Neural progenitor cell (in vitro differentiated cells): ENCODE measurements around the gene INO80. TPM values are rescaled to one million over a fixed set of nuclear protein-coding genes. Genes with fewer than 3 reads are reported as not detected.

Experiments used
- DNase-seq: peaks from one replicate; pipeline ENCODE4 v3.0.0-alpha.2; 2016; ENCODE audit warnings: low spot score
- H2AFZ ChIP-seq: fragments of 200-600 bp; sonication (generic); replicated peaks from 2 replicates; pipeline ENCODE4 v1.6.1; 2016; ENCODE audit warnings: antibody characterized with exemption
- H3F3A ChIP-seq: fragments of 200-600 bp; sonication (generic); 2 replicates; pipeline ENCODE4 v1.6.1; 2016; ENCODE audit warnings: antibody characterized with exemption, low read depth
- H3K27ac ChIP-seq: fragments of 200-600 bp; sonication (generic); 2 replicates; pipeline ENCODE4 v1.5.1; 2016; ENCODE audit warnings: mild to moderate bottlenecking
- H3K27me3 ChIP-seq: fragments of 200-600 bp; sonication (generic); 2 replicates; pipeline ENCODE4 v1.6.1; 2016; ENCODE audit warnings: mild to moderate bottlenecking, moderate library complexity
- H3K36me3 ChIP-seq: fragments of 200-600 bp; sonication (generic); 2 replicates; pipeline ENCODE4 v1.5.1; 2016
- H3K4me1 ChIP-seq: fragments of 200-600 bp; sonication (generic); 2 replicates; pipeline ENCODE4 v1.6.1; 2016; ENCODE audit warnings: mixed run types
- H3K4me2 ChIP-seq: fragments of 200-600 bp; sonication (generic); 2 replicates; pipeline ENCODE4 v1.6.1; 2016
- H3K4me3 ChIP-seq: fragments of 200-600 bp; sonication (generic); 2 replicates; pipeline ENCODE4 v1.5.1; 2016
- H3K79me2 ChIP-seq: fragments of 200-600 bp; sonication (generic); 2 replicates; pipeline ENCODE4 v1.6.1; 2016; ENCODE audit warnings: low read depth
- H3K9ac ChIP-seq: fragments of 200-600 bp; sonication (generic); 2 replicates; pipeline ENCODE4 v1.6.1; 2016
- H3K9me3 ChIP-seq: fragments of 200-600 bp; sonication (generic); 2 replicates; pipeline ENCODE4 v1.5.1; 2016; ENCODE audit warnings: low read depth
- H4K20me1 ChIP-seq: fragments of 200-600 bp; sonication (generic); 2 replicates; pipeline ENCODE4 v1.6.1; 2016; ENCODE audit warnings: low read depth
- H3K27ac Mint-ChIP-seq: 3 replicates; pipeline ENCODE4 v1.8.0; 2021; ENCODE audit warnings: mixed read lengths
- H3K27me3 Mint-ChIP-seq: 2 replicates; pipeline ENCODE4 v1.8.0; 2022; ENCODE audit warnings: low read depth, mild to moderate bottlenecking, inconsistent platforms, moderate library complexity, mixed read lengths; ENCODE audit not compliant: insufficient read depth
- H3K36me3 Mint-ChIP-seq: 3 replicates; pipeline ENCODE4 v1.8.0; 2021; ENCODE audit warnings: mixed read lengths
- H3K4me1 Mint-ChIP-seq: 3 replicates; pipeline ENCODE4 v1.8.0; 2021; ENCODE audit warnings: mixed read lengths
- H3K4me3 Mint-ChIP-seq: 3 replicates; pipeline ENCODE4 v1.8.0; 2021; ENCODE audit warnings: mild to moderate bottlenecking, moderate library complexity, mixed read lengths
- H3K9me3 Mint-ChIP-seq: 3 replicates; pipeline ENCODE4 v1.8.0; 2020; ENCODE audit warnings: mixed read lengths
- CTCF ChIP-seq: fragments of 200-600 bp; sonication (generic); IDR thresholded peaks from 2 replicates; pipeline ENCODE4 v1.5.1; 2017; ENCODE audit warnings: antibody characterized with exemption, mild to moderate bottlenecking
- EZH2 ChIP-seq: fragments of 200-600 bp; sonication (generic); IDR thresholded peaks from 2 replicates; pipeline ENCODE4 v1.6.1; 2017; ENCODE audit warnings: antibody characterized with exemption, mild to moderate bottlenecking, moderate library complexity
- EZH2phosphoT487 ChIP-seq: fragments of 200-600 bp; sonication (generic); IDR thresholded peaks from 2 replicates; pipeline ENCODE4 v1.6.1; 2017; ENCODE audit warnings: antibody characterized with exemption
- total RNA-seq: library from RNA; depleted of rRNA; stranded (reverse); fragments of >200 nt; gene quantifications from 2 replicates; pipeline ENCODE4 v1.2.3, GENCODE V29; 2015; ENCODE audit warnings: low replicate concordance

INO80 gene
- total RNA-seq, 1 donor from 2014 or later, result 25.4 TPM

GRCh38 chr15:40978562-40978961 is 137.5 kb downstream of the INO80 start:
- Histone ChIP-seq H3F3A (no peaks in the 10 kb centered on the region), H3K4me3 (no peak overlapping the region), H3K4me2 (no peak overlapping the region), H2AFZ (no peak overlapping the region), H3K9me3 (no peaks in the 10 kb centered on the region), H3K4me1 (no peaks in the 10 kb centered on the region), H4K20me1 (no peaks in the 10 kb centered on the region), H3K27ac (no peak overlapping the region), H3K79me2 (no peaks in the 10 kb centered on the region), H3K36me3 (no peaks in the 10 kb centered on the region), H3K9ac (no peak overlapping the region), H3K27me3 (no peaks in the 10 kb centered on the region)
- Mint-ChIP-seq H3K4me3 (no peak overlapping the region), H3K36me3 (peaks cover 17% of the 10 kb centered on the region), H3K9me3 (no peaks in the 10 kb centered on the region), H3K4me1 (no peaks in the 10 kb centered on the region), H3K27ac (peak overlapping the region; percentile 54), H3K27me3 (peaks cover 4% of the 10 kb centered on the region)
- DNase-seq, result no peak
- TF ChIP-seq EZH2 (no peak), EZH2phosphoT487 (no peak), CTCF (no peak)

GRCh38 chr15:40978141-40978540 is 137.9 kb downstream of the INO80 start:
- Mint-ChIP-seq H3K27ac (no peak overlapping the region), H3K4me1 (no peaks in the 10 kb centered on the region), H3K9me3 (no peaks in the 10 kb centered on the region), H3K4me3 (no peak overlapping the region), H3K27me3 (peaks cover 4% of the 10 kb centered on the region), H3K36me3 (peaks cover 14% of the 10 kb centered on the region)
- Histone ChIP-seq H3K4me2 (no peak overlapping the region), H3K27ac (no peak overlapping the region), H3K9me3 (no peaks in the 10 kb centered on the region), H3K79me2 (no peaks in the 10 kb centered on the region), H3K27me3 (no peaks in the 10 kb centered on the region), H3K9ac (no peak overlapping the region), H4K20me1 (no peaks in the 10 kb centered on the region), H3K4me3 (no peak overlapping the region), H3F3A (no peaks in the 10 kb centered on the region), H3K36me3 (no peaks in the 10 kb centered on the region), H3K4me1 (no peaks in the 10 kb centered on the region), H2AFZ (no peak overlapping the region)
- no peak for TF ChIP-seq EZH2phosphoT487
- DNase-seq, result no peak

- no peak overlapping the region for H2AFZ ChIP-seq
- no peak for DNase-seq
- H3F3A ChIP-seq, result no peaks in the 10 kb centered on the region
- no peak overlapping the region for H3K4me2 ChIP-seq
- Mint-ChIP-seq H3K4me1 (peaks cover 9% of the 10 kb centered on the region), H3K27me3 (peaks cover 4% of the 10 kb centered on the region), H3K36me3 (peaks cover 9% of the 10 kb centered on the region), H3K27ac (no peak overlapping the region), H3K9me3 (no peaks in the 10 kb centered on the region), H3K4me3 (no peak overlapping the region)
- H3K9me3 ChIP-seq, result no peaks in the 10 kb centered on the region
- TF ChIP-seq CTCF (no peak), EZH2 (no peak), EZH2phosphoT487 (no peak)
- no peak overlapping the region for H3K27ac ChIP-seq
- no peak overlapping the region for H3K9ac ChIP-seq
- H3K36me3 ChIP-seq, result no peaks in the 10 kb centered on the region
- H3K79me2 ChIP-seq, result no peaks in the 10 kb centered on the region
- no peaks in the 10 kb centered on the region for H4K20me1 ChIP-seq
- no peaks in the 10 kb centered on the region for H3K27me3 ChIP-seq
- peaks cover 6% of the 10 kb centered on the region for H3K4me1 ChIP-seq
- H3K4me3 ChIP-seq, result no peak overlapping the region
Observed at GRCh38 chr15:40976819-40977218, 139.3 kb downstream of the INO80 start.

- H3K4me1 Mint-ChIP-seq, result peaks cover 9% of the 10 kb centered on the region
- H3K79me2 ChIP-seq, result no peaks in the 10 kb centered on the region
- H3K36me3 ChIP-seq, result no peaks in the 10 kb centered on the region
- H3K4me3 ChIP-seq, result no peak overlapping the region
- DNase-seq, result no peak
- peaks cover 2% of the 10 kb centered on the region for H3K27me3 Mint-ChIP-seq
- TF ChIP-seq EZH2, result no peak
- no peak for TF ChIP-seq CTCF
- TF ChIP-seq EZH2phosphoT487, result no peak
- H3K9me3 Mint-ChIP-seq, result no peaks in the 10 kb centered on the region
- H2AFZ ChIP-seq, result no peak overlapping the region
- no peaks in the 10 kb centered on the region for H4K20me1 ChIP-seq
- H3K9me3 ChIP-seq, result no peaks in the 10 kb centered on the region
- no peak overlapping the region for H3K9ac ChIP-seq
- H3K36me3 Mint-ChIP-seq, result no peaks in the 10 kb centered on the region
- H3K27me3 ChIP-seq, result no peaks in the 10 kb centered on the region
- H3F3A ChIP-seq, result no peaks in the 10 kb centered on the region
- no peak overlapping the region for H3K27ac ChIP-seq
- no peak overlapping the region for H3K4me3 Mint-ChIP-seq
- no peak overlapping the region for H3K4me2 ChIP-seq
- no peak overlapping the region for H3K27ac Mint-ChIP-seq
- peaks cover 6% of the 10 kb centered on the region for H3K4me1 ChIP-seq
Observed at GRCh38 chr15:40974879-40975278, 141.2 kb downstream of the INO80 start.
